ENCODE results near the gene SMAD5.

Gene SMAD5

GRCh38 chr5:136222580-136223235, 90.1 kb downstream of the SMAD5 start:
- no peak for DNase-seq (ENCODE audit: low read depth in 2 of 2)

- DNase-seq (ENCODE audit: low read depth in 2 of 2): no peak
Observed at GRCh38 chr5:136225796-136226195, 93.2 kb downstream of the SMAD5 start.

- DNase-seq (ENCODE audit: low read depth in 2 of 2): no peak
Observed at GRCh38 chr5:136226401-136226800, 93.8 kb downstream of the SMAD5 start.

GRCh38 chr5:136228136-136228757, 95.6 kb downstream of the SMAD5 start:
- no peak for DNase-seq (ENCODE audit: low read depth in 2 of 2)

- DNase-seq (ENCODE audit: low read depth in 2 of 2): no peak
Observed at GRCh38 chr5:136230176-136230575, 97.5 kb downstream of the SMAD5 start.

GRCh38 chr5:136232316-136232715, 99.7 kb downstream of the SMAD5 start:
- DNase-seq (ENCODE audit: low read depth in 2 of 2): no peak
